Measurements from ENCODE around the gene IL22RA1.

The IL22RA1 gene

GRCh38 chr1:24077278-24077978 is 65.5 kb downstream of the IL22RA1 start:
- DNase-seq (ENCODE audit: low read depth): no peak
- TF ChIP-seq CTCF (IDR thresholded peaks at IDR 0.05; ENCODE audit: insufficient read depth, low read depth, low read length, missing control alignments): no peak
- no peak overlapping the region for H3K4me3 ChIP-seq (ENCODE audit: low read length)

- TF ChIP-seq CTCF (IDR thresholded peaks at IDR 0.05; ENCODE audit: insufficient read depth, low read depth, low read length, missing control alignments): no peak
- H3K4me3 ChIP-seq (ENCODE audit: low read length): no peak overlapping the region
- DNase-seq (ENCODE audit: low read depth): no peak
Measured at GRCh38 chr1:24075946-24076345, 67.0 kb downstream of the IL22RA1 start.

GRCh38 chr1:24075590-24075854 is 67.4 kb downstream of the IL22RA1 start:
- TF ChIP-seq CTCF (IDR thresholded peaks at IDR 0.05; ENCODE audit: insufficient read depth, low read depth, low read length, missing control alignments): no peak

GRCh38 chr1:24074817-24075589 is 67.9 kb downstream of the IL22RA1 start:
- peak; percentile 26 for DNase-seq (ENCODE audit: low read depth)
- peak; percentile 22 for TF ChIP-seq CTCF (IDR thresholded peaks at IDR 0.05; ENCODE audit: insufficient read depth, low read depth, low read length, missing control alignments)
- H3K4me3 ChIP-seq (ENCODE audit: low read length): no peak overlapping the region

More at GRCh38 chr1:24075590-24075854, 67.4 kb downstream of the IL22RA1 start:
- no peak for DNase-seq (ENCODE audit: low read depth)
- H3K4me3 ChIP-seq (ENCODE audit: low read length): no peak overlapping the region

GRCh38 chr1:24074196-24074595 is 68.7 kb downstream of the IL22RA1 start:
- H3K4me3 ChIP-seq (ENCODE audit: low read length): no peak overlapping the region
- no peak for TF ChIP-seq CTCF (IDR thresholded peaks at IDR 0.05; ENCODE audit: insufficient read depth, low read depth, low read length, missing control alignments)
- DNase-seq (ENCODE audit: low read depth): no peak

- H3K4me3 ChIP-seq (ENCODE audit: low read length): no peak overlapping the region
- no peak for TF ChIP-seq CTCF (IDR thresholded peaks at IDR 0.05; ENCODE audit: insufficient read depth, low read depth, low read length, missing control alignments)
- peak; percentile 15 for DNase-seq (ENCODE audit: low read depth)
Measured at GRCh38 chr1:24071941-24072340, 71.0 kb downstream of the IL22RA1 start.
